ENCODE results near the gene LURAP1L.
"Not testable (repeated sequence)": the region's sequence is repeated elsewhere in the genome, so short reads cannot be mapped to it uniquely, and the experiment has no call there.

LURAP1L gene

DNA sequence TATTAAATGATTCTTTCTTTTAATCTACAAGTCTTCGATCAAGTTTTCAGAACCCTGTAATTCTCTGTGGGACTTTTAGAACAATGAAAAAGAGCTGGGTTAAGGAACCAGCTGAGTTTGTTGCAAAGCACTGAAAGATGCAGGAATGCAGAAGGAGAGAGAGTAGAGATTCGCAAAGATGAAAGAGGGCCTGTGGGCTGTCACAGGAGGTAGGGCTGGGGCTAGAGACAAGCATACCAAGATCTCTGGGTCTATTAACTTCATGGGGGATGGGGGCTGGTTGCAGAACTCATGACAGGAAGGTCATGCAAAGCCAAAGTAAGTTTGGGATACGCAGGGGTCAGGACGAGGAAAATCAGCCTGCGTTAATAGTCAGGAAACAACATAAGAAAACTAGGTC lies 81.8 kb downstream of the LURAP1L start:
- no peak for DNase-seq (ENCODE audit: low read depth in 3 of 3)

DNA sequence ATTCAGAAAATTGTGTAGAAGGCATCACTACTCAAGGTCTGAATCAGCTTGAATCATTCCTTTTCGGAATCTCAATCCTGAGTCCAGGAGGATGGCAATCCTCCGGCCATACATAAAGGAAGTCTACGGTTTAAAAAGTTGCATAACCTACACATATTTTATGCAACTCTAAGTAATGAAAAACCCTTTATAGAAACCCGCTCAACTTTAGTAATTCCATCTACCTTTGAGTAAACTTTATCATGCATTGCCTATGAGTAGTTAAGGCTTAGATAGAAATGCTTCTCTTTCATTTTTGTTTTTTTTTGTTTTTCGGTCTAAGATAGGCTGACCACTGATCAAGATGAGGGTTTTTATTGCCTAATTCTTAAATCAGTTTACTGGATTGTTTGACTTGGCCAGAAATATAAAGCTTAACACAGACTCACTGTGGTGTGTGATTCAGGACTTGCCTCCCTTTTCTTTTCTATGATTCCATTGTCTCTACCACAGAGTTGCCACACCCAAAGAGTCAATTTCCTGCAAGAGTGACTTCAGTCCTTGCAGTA lies 85.0 kb downstream of the LURAP1L start:
- DNase-seq (ENCODE audit: low read depth in 3 of 3), result no peak

DNA sequence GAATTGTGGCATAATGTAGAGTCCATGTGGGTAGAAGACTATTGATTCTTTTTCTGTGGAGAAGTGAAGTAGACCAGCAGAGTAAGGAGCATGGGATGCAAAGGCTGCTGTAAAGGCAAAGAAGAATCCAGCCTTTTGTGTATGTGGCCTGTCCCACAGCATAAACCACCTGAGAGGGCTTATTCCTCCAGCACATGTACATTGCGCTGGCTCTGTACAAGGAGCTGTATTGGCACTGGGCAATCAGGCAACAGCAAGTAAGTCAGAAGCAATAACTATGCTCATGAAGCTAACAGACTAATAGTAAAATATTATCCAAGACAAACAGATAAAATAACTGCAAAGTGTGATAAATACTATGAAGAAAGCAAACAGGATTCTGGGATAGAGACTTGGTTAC lies 86.2 kb downstream of the LURAP1L start:
- no peak for DNase-seq (ENCODE audit: low read depth in 3 of 3)

DNA sequence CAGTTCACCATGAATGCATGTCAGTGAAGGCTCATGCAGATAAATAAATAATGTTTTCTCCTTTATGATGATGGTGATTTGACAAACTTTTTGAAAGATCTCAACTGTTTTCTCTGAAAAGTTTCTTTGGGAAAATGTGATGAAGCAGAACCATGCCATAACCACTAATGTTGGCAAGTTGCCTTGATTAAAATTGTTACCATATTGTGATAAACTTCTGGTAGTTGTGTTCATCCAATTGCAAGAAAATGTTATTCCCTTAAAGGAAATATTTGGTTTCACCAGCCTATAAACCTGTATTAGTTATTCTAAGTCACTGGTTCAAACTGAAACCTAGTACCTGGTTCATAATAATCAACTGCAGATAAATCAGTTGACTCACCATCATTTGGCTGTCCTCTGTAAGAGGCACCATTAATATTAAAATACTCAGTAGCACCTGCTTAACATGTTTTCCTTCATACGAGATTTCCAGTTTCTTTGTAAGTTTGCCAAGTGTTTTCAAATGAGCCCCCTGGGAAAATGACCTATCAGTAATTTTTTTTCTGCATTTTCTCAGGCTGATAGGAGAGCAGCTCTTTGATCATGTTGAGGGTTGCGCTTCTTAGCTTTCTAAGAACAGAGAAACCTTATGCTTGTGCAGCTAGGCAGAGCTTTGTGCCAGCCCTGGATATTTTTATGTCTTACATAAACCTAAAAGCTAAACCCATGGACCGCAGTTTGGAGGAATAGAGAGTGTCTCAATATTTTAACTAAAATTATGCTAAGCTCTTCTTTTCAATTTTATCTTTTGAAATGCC lies 88.0 kb downstream of the LURAP1L start:
- no peak for DNase-seq (ENCODE audit: low read depth in 3 of 3)

DNA sequence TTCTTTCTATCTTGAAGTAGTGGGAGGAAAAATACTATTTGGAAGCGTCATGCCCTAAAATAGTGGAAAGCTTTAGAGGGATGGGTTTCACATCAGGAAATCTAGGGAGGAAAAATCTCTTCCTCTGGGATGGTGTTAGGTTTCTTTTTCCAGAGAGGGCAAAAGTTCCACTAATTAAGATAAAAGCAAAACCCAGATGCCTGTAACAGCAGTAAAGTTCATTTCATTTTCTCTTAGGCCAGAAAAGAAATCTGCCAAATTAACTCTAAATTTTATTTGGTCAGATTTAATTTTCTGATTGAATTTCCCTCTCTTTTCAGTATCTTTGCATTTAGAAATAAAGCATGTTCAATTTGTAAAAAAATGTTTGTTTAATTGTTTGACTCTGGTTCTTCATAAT lies 88.8 kb downstream of the LURAP1L start:
- DNase-seq (ENCODE audit: low read depth in 3 of 3), result no peak

DNA sequence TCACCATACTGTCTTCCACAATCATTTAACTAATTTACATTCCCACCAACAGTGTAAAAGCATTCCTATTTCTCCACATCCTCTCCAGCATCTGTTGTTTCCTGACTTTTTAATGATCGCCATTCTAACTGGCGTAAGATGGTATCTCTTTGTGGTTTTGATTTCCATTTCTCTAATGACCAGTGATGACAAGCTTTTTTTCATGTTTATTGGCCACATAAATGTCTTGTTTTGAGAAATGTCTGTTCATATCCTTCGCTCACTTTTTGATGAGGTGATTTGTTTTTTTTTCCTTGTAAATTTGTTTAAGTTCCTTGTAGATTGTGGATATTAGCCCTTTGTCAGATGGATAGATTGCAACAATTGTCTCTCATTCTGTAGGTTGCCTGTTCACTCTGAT lies 90.6 kb downstream of the LURAP1L start:
- not testable (repeated sequence) for DNase-seq (ENCODE audit: low read depth in 3 of 3)
